Panc1 (cell line): ENCODE data around the gene KCNC1.

Experiments used
- CTCF ChIP-seq: fragments of 450-650 bp; IDR thresholded peaks from 2 replicates; pipeline ENCODE4 v1.5.1; 2017; ENCODE audit warnings: mild to moderate bottlenecking
- SIN3A ChIP-seq: IDR thresholded peaks from 2 replicates; pipeline ENCODE4 v1.6.1; 2012; ENCODE audit warnings: low read depth, mild to moderate bottlenecking, low read length, moderate library complexity, borderline replicate concordance; ENCODE audit not compliant: insufficient read depth
- TCF7L2 ChIP-seq: IDR thresholded peaks from 2 replicates; pipeline ENCODE4 v1.6.1; 2011; ENCODE audit warnings: mild to moderate bottlenecking, low read depth, low read length, inconsistent platforms

GRCh38 chr11:17692931-17693330, 41.6 kb upstream of the KCNC1 start:
- TF ChIP-seq CTCF (no peak), SIN3A (no peak), TCF7L2 (no peak)
